Brain pericyte (primary cell): ENCODE results near the gene MOSMO.
"Not testable (repeated sequence)": the region's sequence is repeated elsewhere in the genome, so short reads cannot be mapped to it uniquely, and the experiment has no call there.

ENCODE experiments used
- DNase-seq: peaks from one replicate; pipeline ENCODE4 v3.0.0-alpha.2; 2012; ENCODE audit warnings: low read depth, low spot score

The MOSMO gene

GRCh38 chr16:22045888-22046287 is 38.0 kb downstream of the MOSMO start:
- not testable (repeated sequence) for DNase-seq

DNA sequence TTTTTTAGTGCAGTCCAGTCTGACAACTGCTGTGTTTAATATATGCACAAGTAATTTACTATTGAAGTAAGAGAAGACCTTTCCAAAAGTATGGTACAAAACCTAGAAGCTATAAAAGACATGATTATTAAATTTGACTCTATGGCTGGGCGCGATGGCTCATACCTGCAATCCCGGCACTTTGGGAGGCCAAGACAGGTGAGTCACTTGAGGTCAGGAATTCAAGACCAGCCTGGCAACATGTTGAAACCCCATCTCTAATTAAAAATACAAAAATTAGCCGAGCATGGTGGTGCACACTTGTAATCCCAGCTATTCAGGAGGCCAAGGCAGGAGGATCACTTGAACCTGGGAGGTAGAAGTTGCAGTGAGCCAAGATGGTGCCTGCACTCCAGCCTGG is 43.1 kb downstream of the MOSMO start:
- no peak for DNase-seq

GRCh38 chr16:22052980-22053379 is 45.1 kb downstream of the MOSMO start:
- DNase-seq: no peak

DNA sequence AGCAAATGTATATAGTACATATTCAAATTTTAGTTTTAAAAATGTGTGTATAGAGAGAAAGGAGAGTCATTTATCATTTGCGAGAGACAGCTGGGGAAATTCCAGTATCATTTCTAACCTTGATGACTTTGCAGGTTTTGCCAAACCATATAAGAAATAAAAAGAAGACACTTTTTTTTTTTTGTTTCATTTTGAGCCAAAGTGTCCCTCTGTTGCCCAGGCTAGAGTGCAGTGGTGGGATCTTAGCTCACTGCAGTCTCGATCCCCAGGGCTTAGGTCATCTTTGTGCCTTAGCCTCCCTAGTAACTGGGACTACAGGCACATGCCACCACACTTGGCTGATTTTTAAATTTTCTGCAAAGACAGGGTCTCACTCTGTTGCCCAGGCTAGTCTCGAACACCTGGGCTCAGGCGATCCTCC is 46.0 kb downstream of the MOSMO start:
- no peak for DNase-seq

- no peak for DNase-seq
These were observed 47.1 kb downstream of the MOSMO start for GRCh38 chr16:22054847-22055590.

DNA sequence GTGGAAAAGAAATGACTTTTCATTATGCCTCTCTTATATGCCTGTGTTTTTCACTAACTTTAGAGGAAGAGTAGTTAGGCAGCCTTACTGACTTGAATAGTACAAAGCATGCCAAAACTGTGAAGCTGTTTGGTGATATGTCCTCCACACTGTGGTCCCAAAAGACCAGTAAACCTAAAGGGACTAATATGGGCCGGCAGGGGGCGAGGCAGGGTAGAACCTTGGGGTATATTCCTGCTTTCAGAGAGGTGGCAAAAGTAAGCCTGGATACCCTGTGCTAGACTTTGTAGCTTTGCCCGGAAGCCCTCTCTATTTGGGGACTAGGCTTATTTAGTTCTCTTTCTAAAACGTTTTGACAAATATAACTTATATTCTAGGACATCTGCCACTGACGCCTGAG is 48.0 kb downstream of the MOSMO start:
- DNase-seq: no peak

GRCh38 chr16:22063888-22064467 is 56.1 kb downstream of the MOSMO start:
- DNase-seq: no peak

DNA sequence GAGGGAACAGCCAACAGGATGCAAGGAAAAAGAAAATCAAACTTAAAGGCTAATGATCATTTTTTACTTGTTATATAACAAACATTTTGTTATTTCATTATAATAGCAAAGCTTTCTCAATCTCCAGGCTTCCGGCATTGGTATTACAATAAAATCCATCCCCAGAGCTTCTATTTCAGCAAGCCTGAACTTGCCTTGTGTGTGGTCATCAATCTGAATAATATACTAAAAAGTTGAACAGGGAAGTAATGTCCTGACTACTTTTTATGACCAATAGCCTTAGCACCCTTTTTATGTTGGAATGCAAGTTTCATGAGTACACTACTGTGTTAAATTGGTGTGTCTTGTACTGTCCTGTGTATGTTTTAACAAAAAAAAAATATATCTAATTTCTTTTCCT is 57.3 kb downstream of the MOSMO start:
- DNase-seq: no peak

GRCh38 chr16:22070361-22071330 is 62.7 kb downstream of the MOSMO start:
- no peak for DNase-seq

- DNase-seq: no peak
These were observed 63.5 kb downstream of the MOSMO start for GRCh38 chr16:22071331-22071910.

- no peak for DNase-seq
These were observed 65.4 kb downstream of the MOSMO start for GRCh38 chr16:22073350-22073749.

GRCh38 chr16:22075043-22075757 is 67.3 kb downstream of the MOSMO start:
- DNase-seq: no peak

GRCh38 chr16:22075776-22076175 is 67.9 kb downstream of the MOSMO start:
- no peak for DNase-seq

DNA sequence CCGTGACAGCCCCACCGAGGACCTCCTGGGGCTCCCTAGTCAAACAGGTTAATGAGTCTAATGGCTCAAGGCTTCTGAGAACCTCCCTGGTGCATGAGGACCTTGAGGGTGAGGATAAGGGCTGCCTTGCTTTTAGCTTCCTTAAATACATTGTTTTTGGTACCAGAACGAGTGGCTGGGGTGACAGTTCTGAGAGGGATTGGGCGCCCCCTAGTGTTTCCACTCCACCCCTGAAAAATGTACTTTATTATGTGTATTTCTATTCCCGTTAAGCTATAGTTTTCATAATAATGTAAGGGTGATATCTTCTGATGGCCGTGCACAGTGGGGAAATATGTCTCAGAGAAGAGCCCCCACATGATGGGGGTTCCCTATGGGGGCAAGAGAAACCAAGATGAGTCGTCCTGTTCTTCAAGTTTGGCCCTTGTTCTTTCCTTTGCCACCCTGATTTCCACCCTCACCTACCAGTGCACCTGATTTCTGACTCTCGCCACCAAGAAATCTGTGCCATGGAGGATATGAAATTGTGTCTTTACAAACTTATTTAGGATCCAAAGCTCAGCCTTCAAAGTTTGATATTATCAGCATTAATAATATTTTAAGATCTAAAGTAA is 69.9 kb downstream of the MOSMO start:
- no peak for DNase-seq

DNA sequence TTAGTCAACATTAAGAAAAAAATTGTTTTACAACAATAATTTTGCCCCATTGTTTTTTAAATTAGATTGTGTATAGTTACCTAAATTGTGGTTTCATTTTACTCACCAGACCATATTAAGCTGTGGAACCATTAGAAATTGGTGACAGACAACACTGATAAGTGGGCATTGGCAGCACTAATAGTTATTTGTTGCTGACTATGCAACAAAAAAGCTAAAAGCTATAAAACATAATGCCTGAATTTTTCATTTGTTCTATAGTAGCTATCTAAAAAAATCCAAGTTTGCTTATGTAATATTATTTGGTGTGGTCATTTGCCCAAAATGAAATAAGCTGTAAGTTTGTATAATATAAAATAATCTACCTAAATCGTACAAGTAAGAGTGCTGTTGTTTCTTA is 70.7 kb downstream of the MOSMO start:
- DNase-seq: no peak

GRCh38 chr16:22081050-22081449 is 73.1 kb downstream of the MOSMO start:
- DNase-seq: no peak

DNA sequence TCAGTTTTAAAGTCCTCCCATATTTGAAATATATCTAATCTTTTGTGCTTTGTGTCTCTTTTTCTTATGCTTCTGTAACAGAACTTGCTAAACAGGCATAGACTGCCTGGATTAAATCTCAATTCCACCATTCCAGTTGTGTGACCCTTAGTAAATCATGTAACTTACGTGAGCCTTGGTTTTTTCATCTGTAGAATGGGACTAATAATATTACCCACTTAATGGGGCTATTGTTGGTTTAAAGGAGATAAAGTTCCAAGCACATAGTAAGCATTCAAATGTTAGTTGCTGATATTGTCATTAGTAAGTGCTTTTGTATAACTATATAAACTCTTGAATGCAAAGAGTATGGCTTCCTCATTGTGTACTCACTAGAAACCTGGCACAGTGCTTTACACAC is 78.5 kb downstream of the MOSMO start:
- DNase-seq: no peak

- no peak for DNase-seq
These were observed 80.7 kb downstream of the MOSMO start for GRCh38 chr16:22088642-22089041.

DNA sequence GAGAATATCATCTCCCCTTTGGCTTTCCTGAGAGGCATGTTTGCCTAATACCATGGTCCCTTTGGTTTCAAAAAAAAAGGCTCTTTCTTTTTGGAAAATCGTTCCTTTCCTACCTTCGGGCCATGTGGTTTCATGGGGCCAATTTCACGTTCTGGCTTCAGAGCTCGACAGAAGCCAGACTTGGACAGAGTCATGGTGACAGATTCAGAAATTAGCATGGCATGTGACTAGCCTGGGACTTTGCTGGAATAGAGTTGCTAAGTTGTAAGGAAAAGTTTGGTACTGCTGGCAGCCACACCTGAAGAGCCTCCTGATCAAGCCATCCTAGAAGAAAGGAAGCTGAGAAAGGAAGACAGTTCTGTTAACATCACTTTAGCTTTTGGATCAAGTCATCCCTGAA is 82.0 kb downstream of the MOSMO start:
- DNase-seq: no peak

DNA sequence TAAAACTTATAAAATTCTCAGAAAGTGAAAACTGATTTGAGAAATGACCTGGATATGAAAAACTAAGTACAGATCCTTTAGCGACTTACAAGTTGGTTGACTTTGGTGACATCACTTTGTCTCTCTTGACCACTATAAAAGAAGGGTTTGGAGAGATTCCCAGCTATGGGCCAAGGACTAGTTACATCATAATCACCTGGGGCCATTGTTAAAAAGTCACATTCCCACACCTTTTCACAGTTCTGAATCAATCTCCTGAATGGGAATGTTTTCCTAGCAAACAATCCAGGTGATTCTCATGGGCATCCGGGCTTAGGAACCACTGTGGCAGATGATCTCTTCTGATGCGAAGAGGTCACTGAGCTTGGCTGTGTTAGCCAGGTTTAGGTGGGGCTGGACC is 83.8 kb downstream of the MOSMO start:
- DNase-seq: no peak
